Trophoblast cell (in vitro differentiated cells and primary cell): ENCODE data around the gene PTPN13.

ENCODE experiments used
- DNase-seq, 2 donors: peaks; one replicate each; pipeline ENCODE4 v3.0.0-alpha.2; 2016
- H2AFZ ChIP-seq: 2 replicates; pipeline ENCODE4 v1.6.1; 2013; ENCODE audit warnings: low read length, moderate library complexity, mild to moderate bottlenecking; ENCODE audit not compliant: insufficient read depth, poor library complexity
- H2AK5ac ChIP-seq: 2 replicates; pipeline ENCODE4 v1.6.1; 2013; ENCODE audit warnings: mild to moderate bottlenecking, low read length
- H2BK120ac ChIP-seq: 2 replicates; pipeline ENCODE4 v1.6.1; 2013; ENCODE audit warnings: low read length, mild to moderate bottlenecking, moderate library complexity; ENCODE audit not compliant: insufficient read depth, poor library complexity
- H2BK12ac ChIP-seq: 2 replicates; pipeline ENCODE4 v1.6.1; 2013; ENCODE audit warnings: mild to moderate bottlenecking, low read length, moderate library complexity
- H2BK5ac ChIP-seq: 2 replicates; pipeline ENCODE4 v1.6.1; 2013; ENCODE audit warnings: low read length, low read depth, moderate library complexity, mild to moderate bottlenecking; ENCODE audit not compliant: poor library complexity
- H3K14ac ChIP-seq: 2 replicates; pipeline ENCODE4 v1.6.1; 2013; ENCODE audit warnings: mild to moderate bottlenecking, low read length
- H3K18ac ChIP-seq: 2 replicates; pipeline ENCODE4 v1.6.1; 2013; ENCODE audit warnings: mild to moderate bottlenecking, low read length
- H3K23ac ChIP-seq: 2 replicates; pipeline ENCODE4 v1.6.1; 2013; ENCODE audit warnings: low read length
- H3K27ac ChIP-seq: 2 replicates; pipeline ENCODE4 v1.5.1; 2013; ENCODE audit warnings: low read depth, mild to moderate bottlenecking, inconsistent platforms, low read length, moderate library complexity
- H3K27me3 ChIP-seq: 2 replicates; pipeline ENCODE4 v1.6.1; 2013; ENCODE audit warnings: inconsistent platforms, mild to moderate bottlenecking, low read length, moderate library complexity; ENCODE audit not compliant: insufficient read depth
- H3K36me3 ChIP-seq, 2 experiments: 1 replicate in 1 of 2; 2 replicates in 1 of 2; pipeline ENCODE4 v1.6.1; 2013; ENCODE audit warnings: low read length in 2 of 2, mild to moderate bottlenecking in 2 of 2, moderate library complexity in 1 of 2; ENCODE audit not compliant: insufficient read depth in 2 of 2, control insufficient read depth in 1 of 2
- H3K4ac ChIP-seq: 2 replicates; pipeline ENCODE4 v1.6.1; 2013; ENCODE audit warnings: low read depth, mild to moderate bottlenecking, low read length, moderate library complexity
- H3K4me1 ChIP-seq, 2 experiments: 1 replicate in 1 of 2; 2 replicates in 1 of 2; pipeline ENCODE4 v1.6.1; 2013; ENCODE audit warnings: low read length in 2 of 2, mild to moderate bottlenecking in 2 of 2, moderate library complexity in 1 of 2; ENCODE audit not compliant: insufficient read depth in 2 of 2, control insufficient read depth in 1 of 2
- H3K4me2 ChIP-seq: 2 replicates; pipeline ENCODE4 v1.6.1; 2013; ENCODE audit warnings: inconsistent platforms, mild to moderate bottlenecking, low read length, moderate library complexity
- H3K4me3 ChIP-seq: 2 replicates; pipeline ENCODE4 v1.5.1; 2013; ENCODE audit warnings: mild to moderate bottlenecking, low read depth, low read length, inconsistent platforms
- H3K79me1 ChIP-seq: one replicate; pipeline ENCODE4 v1.6.1; 2013; ENCODE audit warnings: low read length
- H3K79me2 ChIP-seq: 2 replicates; pipeline ENCODE4 v1.6.1; 2013; ENCODE audit warnings: low read length, mild to moderate bottlenecking; ENCODE audit not compliant: control insufficient read depth, insufficient read depth, poor library complexity
- H3K9ac ChIP-seq: 2 replicates; pipeline ENCODE4 v1.6.1; 2013; ENCODE audit warnings: mild to moderate bottlenecking, low read length
- H3K9me3 ChIP-seq: 2 replicates; pipeline ENCODE4 v1.6.1; 2013; ENCODE audit warnings: low read depth, mild to moderate bottlenecking, control low read depth, inconsistent platforms, low read length; ENCODE audit not compliant: insufficient read depth
- H4K12ac ChIP-seq: 2 replicates; pipeline ENCODE4 v1.6.1; 2013; ENCODE audit warnings: low read depth, mild to moderate bottlenecking, low read length, moderate library complexity
- H4K8ac ChIP-seq: 2 replicates; pipeline ENCODE4 v1.6.1; 2013; ENCODE audit warnings: low read depth, mild to moderate bottlenecking, low read length, moderate library complexity
- H4K91ac ChIP-seq: one replicate; pipeline ENCODE4 v1.6.1; 2013; ENCODE audit warnings: low read depth, mild to moderate bottlenecking, low read length, moderate library complexity
- WGBS: extraction: QIAGEN DNeasy Blood & Tissue Kit; methylation state at CpG from one replicate; pipeline ENCODE4 v1.1.7; 2013; ENCODE audit warnings: missing lambda C conversion rate; ENCODE audit not compliant: insufficient read length, insufficient coverage; ENCODE audit errors: extremely low coverage; 5-methylcytosine and 5-hydroxymethylcytosine counted together

The PTPN13 gene

GRCh38 chr4:86845593-86845992 is 251.5 kb downstream of the PTPN13 start:
- WGBS = no CpG with 5 or more reads among the region's 5 CpGs
- no peaks in the 10 kb centered on the region for H3K36me3 ChIP-seq
- peaks cover 9 to 10% of the 10 kb centered on the region in 2 experiments for H3K4me1 ChIP-seq
- no peak overlapping the region for H3K14ac ChIP-seq
- no peak overlapping the region for H2AFZ ChIP-seq
- H4K8ac ChIP-seq = no peak overlapping the region
- no peaks in the 10 kb centered on the region for H3K9me3 ChIP-seq
- no peak overlapping the region for H3K27ac ChIP-seq
- no peak overlapping the region for H3K4me2 ChIP-seq
- no peak overlapping the region for H2BK120ac ChIP-seq
- H2BK12ac ChIP-seq = peak overlapping the region; percentile 17
- H3K18ac ChIP-seq = no peak overlapping the region
- no peak overlapping the region for H4K12ac ChIP-seq
- peaks cover 2% of the 10 kb centered on the region for H3K79me1 ChIP-seq
- no peak overlapping the region for H4K91ac ChIP-seq
- H3K27me3 ChIP-seq = no peaks in the 10 kb centered on the region
- H3K4me3 ChIP-seq = no peak overlapping the region
- H3K23ac ChIP-seq = no peak overlapping the region
- H3K79me2 ChIP-seq = no peaks in the 10 kb centered on the region
- no peak overlapping the region for H3K9ac ChIP-seq
- no peak overlapping the region for H2AK5ac ChIP-seq
- no peak overlapping the region for H3K4ac ChIP-seq
- DNase-seq = no peak
- no peak overlapping the region for H2BK5ac ChIP-seq

GRCh38 chr4:86846921-86847320 is 252.8 kb downstream of the PTPN13 start:
- Histone ChIP-seq H2BK120ac (no peak overlapping the region), H3K79me2 (no peaks in the 10 kb centered on the region), H3K36me3 (no peaks in the 10 kb centered on the region), H3K18ac (no peak overlapping the region), H3K4me3 (no peak overlapping the region), H2BK12ac (no peak overlapping the region), H3K27me3 (no peaks in the 10 kb centered on the region), H2AK5ac (no peak overlapping the region), H3K4ac (no peak overlapping the region), H4K12ac (no peak overlapping the region), H3K9ac (no peak overlapping the region), H3K79me1 (peaks cover 2% of the 10 kb centered on the region), H2AFZ (no peak overlapping the region), H2BK5ac (no peak overlapping the region), H4K91ac (no peak overlapping the region), H3K4me1 (peaks cover 9 to 10% of the 10 kb centered on the region in 2 experiments), H4K8ac (no peak overlapping the region), H3K9me3 (no peaks in the 10 kb centered on the region), H3K4me2 (no peak overlapping the region), H3K23ac (no peak overlapping the region), H3K14ac (no peak overlapping the region), H3K27ac (no peak overlapping the region)
- no peak for DNase-seq

- Histone ChIP-seq H3K4ac (no peak overlapping the region), H3K27me3 (no peaks in the 10 kb centered on the region), H3K79me1 (peaks cover 2% of the 10 kb centered on the region), H3K4me1 (peaks cover 9 to 10% of the 10 kb centered on the region in 2 experiments), H2AK5ac (no peak overlapping the region), H3K36me3 (no peaks in the 10 kb centered on the region), H3K23ac (no peak overlapping the region), H3K79me2 (no peaks in the 10 kb centered on the region), H2BK120ac (no peak overlapping the region), H3K9me3 (no peaks in the 10 kb centered on the region), H4K91ac (no peak overlapping the region), H3K27ac (no peak overlapping the region), H3K4me2 (no peak overlapping the region), H3K14ac (no peak overlapping the region), H2AFZ (no peak overlapping the region), H2BK5ac (no peak overlapping the region), H4K12ac (no peak overlapping the region), H2BK12ac (no peak overlapping the region), H4K8ac (no peak overlapping the region), H3K4me3 (no peak overlapping the region), H3K18ac (no peak overlapping the region), H3K9ac (no peak overlapping the region)
- no CpG with 5 or more reads among the region's 4 CpGs for WGBS
- DNase-seq = no peak
Observed at GRCh38 chr4:86847571-86847970, 253.5 kb downstream of the PTPN13 start.

GRCh38 chr4:86848136-86848535 is 254.0 kb downstream of the PTPN13 start:
- H3K9me3 ChIP-seq = no peaks in the 10 kb centered on the region
- no peak overlapping the region for H2BK120ac ChIP-seq
- H2AFZ ChIP-seq = no peak overlapping the region
- no peak overlapping the region for H4K91ac ChIP-seq
- peaks cover 9 to 10% of the 10 kb centered on the region in 2 experiments for H3K4me1 ChIP-seq
- peak; percentile 27 to 41 for DNase-seq
- H3K23ac ChIP-seq = no peak overlapping the region
- peak overlapping the region; percentile 12 for H3K27ac ChIP-seq
- H3K14ac ChIP-seq = no peak overlapping the region
- H3K18ac ChIP-seq = no peak overlapping the region
- H3K79me1 ChIP-seq = peaks cover 2% of the 10 kb centered on the region
- H3K4me2 ChIP-seq = no peak overlapping the region
- no peaks in the 10 kb centered on the region for H3K27me3 ChIP-seq
- H3K36me3 ChIP-seq = no peaks in the 10 kb centered on the region
- H3K4me3 ChIP-seq = no peak overlapping the region
- H3K9ac ChIP-seq = no peak overlapping the region
- H3K79me2 ChIP-seq = no peaks in the 10 kb centered on the region
- no peak overlapping the region for H4K12ac ChIP-seq
- no peak overlapping the region for H3K4ac ChIP-seq
- no peak overlapping the region for H4K8ac ChIP-seq
- H2BK12ac ChIP-seq = no peak overlapping the region
- no CpG with 5 or more reads among the region's 7 CpGs for WGBS
- H2AK5ac ChIP-seq = no peak overlapping the region
- no peak overlapping the region for H2BK5ac ChIP-seq
